ENCODE measurements around the gene IGSF6.
"Not testable (repeated sequence)": the region's sequence is repeated elsewhere in the genome, so short reads cannot be mapped to it uniquely, and the experiment has no call there.

Gene IGSF6

DNA sequence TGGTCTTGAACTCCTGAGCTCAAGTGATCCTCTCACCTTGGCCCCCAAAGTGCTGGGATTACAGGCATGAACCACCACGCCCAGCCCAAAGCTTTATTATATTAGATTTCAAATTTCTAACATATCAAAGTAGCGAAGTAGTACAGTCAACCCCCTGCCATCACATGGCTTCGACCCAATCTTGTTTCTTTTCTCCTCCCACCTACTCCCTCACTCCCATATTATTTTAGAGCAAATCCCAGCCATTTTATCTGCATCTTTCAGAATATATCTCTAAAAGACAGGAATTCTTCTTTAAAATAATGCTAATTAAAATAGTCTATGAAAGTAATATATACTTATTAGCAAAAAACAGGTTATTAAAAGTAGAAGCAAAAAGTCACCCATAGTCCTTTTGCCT is 893 bp downstream of the IGSF6 start:
- DNase-seq: no peak

DNA sequence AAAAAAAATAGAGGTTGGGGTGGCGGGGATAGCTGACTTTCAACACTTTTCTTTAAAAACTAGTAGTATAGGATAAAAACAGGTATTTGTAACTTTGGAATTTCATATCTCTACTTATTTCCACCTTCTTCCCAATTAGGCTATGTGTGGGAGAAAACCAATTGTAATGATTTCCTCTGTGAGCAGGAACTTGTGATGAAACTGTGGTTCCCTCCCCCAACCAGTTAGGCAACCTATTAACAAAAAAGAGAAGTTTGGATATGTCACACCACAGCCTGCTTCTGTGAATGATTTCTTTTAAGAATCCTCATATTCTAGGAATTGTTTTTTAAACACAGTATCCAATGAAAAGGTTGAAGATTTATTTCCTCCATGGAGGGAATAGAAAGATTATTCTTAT is 1.9 kb downstream of the IGSF6 start:
- peak; percentile 86 for DNase-seq

DNA sequence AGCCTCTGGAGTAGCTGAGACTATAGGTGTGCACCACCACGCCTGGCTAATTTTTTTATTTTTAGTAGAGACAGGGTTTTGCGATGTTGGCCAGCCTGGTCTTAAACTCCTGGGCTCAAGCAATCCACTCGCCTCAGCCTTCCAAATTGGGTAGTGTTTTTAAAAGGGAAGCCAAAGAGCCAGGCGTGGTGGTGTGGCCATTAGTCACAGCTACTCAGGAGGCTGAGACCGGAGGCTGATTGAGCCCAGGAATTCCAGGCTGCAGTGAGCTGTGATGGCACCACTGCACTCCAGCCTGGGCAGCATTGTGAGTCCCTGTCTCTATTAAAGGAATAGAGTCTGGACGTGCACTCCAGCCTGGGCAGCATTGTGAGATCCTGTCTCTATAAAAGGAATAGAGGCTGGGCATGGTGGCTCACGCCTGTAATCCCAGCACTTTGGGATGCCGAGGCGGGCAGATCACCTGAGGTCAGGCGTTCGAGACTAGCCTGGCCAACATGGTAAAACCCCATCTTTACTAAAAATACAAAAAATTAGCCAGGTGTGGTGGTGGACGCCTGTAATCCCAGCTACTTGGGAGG is 2.5 kb downstream of the IGSF6 start:
- not testable (repeated sequence) for DNase-seq

DNA sequence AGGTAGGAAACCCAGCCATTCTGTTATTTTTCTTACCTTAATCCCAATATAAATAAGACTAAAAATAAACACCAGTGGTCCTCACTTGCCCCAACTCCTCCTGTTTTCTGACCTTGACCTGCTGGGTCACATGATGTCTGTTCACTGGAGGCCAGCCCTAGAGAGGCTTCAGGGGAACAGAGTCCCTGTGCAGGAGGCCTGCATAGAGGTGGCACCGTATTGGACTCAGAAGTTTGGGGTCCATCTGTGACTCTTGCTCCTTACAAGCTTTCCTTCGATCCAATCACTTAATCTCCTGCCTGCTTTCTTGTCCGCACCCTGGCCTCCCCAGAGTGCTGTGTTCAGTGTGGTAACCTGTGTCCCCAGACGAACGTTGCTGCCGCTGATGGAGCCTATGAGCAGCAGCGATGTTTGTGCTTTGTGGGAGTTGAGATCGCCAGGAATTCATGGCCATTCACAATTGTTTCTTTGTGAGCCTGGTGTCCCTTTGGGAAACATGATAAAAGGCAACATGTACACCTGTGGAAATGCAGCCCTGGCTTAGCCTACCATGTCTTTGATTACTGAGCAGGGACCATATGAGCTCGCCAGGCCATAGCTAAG is 4.7 kb downstream of the IGSF6 start:
- no peak for DNase-seq

DNA sequence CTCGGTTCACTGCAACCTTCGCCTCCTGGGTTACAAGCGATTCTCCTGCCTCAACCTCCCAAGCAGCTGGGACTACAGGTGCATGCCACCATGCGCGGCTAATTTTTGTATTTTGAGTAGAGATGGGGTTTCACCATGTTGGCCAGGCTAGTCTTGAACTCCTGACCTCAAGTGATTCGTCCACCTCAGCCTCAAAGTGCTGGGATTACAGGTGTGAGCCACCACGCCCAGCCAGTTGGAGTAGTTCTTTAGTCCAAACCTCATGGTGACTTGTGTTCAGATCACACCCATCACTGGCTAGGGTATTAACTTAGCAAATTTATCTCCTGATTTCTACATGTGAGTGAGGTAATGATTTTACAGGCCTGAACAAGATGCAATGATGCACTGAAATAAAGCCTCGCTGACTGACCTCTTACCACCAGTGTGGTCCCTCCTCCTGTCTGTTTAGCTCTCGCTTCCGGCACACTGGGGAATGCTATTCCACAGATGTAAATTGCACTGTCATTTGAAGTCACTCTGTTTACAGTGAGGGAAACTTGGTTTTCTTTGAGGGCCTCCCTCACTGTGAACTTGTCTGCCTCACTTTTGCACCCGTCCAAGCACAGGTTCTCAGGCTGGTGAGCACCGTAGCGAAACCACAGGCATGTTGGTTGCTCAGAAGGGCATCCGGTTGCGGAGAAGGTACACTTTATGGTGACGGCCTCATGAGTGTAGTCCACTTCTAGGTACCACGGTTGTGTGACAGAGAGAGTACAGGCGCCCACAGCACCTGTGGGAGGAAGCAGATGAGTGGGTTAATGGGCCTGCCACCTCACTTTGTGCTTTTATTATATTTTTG is 5.5 kb downstream of the IGSF6 start:
- DNase-seq: no peak

DNA sequence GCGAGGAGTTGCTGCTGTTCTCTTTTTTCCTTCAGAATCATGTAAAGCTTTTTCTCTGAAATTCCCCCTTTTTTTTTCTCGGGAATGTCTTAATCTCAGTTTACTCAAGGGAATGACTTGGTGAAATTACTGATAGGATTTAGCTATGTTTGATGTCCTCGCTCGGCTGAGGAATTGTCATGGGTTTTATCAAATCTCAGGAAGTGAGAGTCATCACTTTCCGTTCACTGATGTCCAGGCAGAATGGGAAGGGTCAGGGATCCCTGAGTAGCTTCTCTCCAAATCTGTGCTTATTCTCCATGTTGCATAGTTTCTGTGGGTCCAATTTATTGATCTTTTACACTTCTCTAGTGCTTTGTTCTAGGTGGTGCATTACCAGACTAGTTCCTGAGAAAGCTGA is 6.3 kb downstream of the IGSF6 start:
- DNase-seq: no peak

DNA sequence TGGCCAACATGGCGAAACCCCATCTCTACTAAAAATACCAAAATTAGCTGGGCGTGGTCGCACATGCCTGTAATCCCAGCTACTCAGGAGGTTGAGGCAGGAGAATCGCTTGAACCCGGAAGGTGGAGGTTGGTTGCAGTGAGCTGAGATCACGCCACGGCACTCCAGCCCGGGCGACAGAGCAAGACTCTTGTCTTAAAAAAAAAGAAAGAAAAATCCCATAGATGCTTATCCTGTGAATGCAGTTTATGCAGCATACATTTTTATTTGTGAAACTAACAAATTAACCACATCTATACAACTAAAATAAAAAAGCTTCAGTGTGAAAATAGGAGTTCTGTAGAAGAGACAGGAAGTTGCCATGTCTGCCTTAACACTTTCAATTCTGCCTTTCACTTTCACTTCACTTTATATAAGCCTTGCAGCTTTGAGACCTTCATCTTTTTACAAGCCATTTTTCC is 7.1 kb downstream of the IGSF6 start:
- DNase-seq: peak; percentile 79

DNA sequence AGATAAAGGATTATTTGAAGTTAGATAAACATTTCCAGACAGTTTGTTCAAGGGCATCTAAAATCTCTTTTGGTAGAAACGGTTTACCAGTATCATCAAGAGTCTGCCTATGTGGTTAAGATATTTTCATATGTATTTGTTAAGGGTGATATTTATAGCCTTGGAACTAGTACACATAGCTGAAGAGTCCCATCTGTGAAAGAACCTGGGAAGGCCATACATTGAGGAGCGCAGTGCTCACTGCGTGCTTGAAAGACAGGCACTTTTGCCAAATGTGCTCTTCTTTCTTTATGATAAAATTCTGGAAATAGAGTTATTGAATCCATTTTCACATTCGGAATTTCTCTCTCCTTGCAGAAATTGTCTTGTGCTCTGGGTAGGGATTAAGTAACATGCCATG is 7.7 kb downstream of the IGSF6 start:
- no peak for DNase-seq

DNA sequence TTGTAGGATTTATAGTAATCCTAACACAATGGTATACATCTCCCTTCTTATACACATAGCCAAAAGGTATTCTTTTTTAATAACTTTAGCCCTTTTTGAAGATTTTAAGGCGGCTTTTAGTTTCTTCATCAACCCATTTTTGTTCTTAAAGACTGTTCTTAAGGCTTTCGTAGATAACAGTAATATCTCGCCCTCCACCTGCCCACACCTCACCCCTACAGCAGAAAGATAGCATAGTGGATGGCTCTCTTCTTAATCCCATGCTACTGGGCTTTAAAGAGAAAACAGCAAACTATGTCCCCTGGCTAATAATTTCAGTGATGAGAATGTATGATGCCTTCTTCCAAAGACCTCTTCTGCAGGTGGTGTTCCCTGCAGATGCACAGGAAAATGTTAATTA is 8.6 kb downstream of the IGSF6 start:
- no peak for DNase-seq

DNA sequence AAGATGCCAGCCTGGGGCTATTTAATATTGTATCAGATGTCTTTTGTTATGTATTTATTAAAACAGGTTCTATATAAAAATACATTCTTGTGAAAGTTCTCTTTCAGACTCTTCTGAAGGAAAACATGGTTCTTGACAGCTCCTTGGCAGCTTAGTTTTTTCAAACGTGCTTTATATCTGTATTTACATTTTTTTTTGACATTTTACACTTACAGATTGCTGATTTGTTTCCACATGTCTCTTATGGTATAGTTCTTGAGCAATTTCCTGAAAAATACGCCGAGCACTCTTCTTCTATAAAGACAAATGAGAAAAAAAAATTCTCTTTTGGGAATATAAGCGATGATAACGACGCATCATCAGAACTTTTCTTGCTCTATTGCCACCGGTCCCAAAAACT is 9.5 kb downstream of the IGSF6 start:
- DNase-seq: no peak

DNA sequence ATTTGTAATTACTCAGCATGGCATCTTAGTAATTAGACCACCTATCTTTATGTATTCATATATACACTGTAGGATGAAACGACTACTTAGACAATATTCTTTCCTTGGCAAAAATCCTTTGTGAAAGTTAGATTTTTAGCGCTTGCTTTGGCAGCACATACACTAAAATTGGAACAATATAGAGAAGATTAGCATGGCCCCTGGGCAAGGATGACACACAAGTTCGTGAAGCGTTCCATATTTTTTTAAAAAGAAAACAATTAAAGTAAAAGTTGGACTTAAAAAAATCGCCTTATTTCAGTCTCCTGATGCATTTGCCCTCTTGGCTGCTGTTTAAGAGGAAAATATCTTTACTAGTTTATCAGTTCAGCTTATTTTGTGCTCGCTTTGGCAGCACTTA is 10.5 kb downstream of the IGSF6 start:
- DNase-seq: no peak

DNA sequence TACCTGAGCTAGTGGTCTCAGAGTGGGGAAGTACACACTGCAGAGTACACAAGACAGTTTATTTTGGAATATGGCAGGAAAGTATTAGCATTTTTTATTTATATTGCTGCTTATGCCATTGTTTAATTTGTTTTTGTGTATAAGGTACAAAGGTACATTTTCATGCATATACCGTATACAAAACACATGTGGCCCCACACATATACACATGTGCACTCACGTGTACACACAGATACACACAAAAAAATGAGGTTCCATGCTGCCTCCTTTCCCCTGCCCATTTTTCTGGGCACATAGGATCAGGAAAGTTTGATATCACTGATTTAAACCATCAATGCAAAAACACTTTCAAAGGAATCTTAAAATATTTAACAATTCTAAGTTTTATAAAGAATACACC is 12.9 kb downstream of the IGSF6 start:
- no peak for DNase-seq

DNA sequence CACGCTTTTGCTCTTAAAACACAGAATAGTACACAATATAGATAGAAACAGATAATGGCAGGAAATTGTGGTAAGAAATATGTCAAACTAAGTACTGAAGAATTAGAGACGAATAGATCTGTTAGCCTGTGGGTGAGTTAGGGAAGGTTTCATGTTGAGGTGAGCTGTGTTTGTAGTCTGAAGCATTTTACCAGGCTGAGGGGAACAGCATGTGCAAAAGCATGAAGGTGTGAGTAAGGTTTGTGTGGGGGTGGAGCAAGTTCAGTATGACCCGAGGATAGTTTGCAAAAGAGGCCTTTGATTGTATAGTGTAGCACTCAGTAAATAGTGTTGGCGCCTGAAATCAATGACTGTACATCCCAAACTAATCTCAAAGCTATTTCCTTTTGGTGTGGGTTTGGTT is 13.8 kb downstream of the IGSF6 start:
- DNase-seq: no peak

DNA sequence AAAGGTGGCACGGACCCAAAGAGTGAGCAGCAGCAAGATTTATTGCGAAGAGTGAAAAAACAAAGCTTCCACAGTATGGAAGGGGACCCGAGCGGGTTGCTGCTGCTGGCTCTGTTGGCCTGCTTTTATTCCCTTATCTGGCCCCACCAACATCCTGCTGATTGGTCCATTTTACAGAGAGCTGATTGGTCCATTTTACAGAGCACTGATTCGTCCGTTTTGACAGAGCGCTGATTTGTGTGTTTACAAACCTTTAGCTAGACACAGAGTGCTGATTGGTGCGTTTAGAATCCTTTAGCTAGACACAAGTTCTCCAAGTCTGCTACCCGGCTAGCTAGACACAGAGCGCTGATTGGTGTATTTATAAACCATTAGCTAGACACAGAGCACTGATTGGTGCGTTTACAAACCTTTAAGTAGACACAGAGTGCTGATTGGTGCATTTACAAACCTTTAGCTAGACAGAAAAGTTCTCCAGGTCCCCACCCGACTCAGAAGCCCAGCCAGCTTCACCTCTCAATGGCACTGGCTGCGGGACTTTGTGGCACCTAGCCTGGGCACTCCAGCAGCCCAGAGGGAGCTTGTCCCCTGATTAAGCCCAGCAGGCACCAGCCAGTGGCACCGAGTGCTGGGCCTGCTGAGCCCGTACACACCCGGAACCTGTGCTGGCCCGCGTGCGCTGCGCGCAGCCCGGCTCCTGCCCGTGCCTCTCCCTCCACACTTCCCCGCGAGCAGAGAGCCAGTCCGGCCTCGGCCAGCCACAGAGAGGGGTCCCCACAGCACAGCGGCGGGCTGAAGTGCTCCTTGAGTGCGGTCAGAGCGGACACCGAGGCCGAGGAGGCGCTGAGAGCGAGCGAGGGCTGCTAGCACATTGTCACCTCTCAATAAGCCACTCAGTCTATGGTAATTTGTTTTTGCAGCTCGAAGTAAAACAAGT is 15.1 kb downstream of the IGSF6 start:
- DNase-seq: no peak

DNA sequence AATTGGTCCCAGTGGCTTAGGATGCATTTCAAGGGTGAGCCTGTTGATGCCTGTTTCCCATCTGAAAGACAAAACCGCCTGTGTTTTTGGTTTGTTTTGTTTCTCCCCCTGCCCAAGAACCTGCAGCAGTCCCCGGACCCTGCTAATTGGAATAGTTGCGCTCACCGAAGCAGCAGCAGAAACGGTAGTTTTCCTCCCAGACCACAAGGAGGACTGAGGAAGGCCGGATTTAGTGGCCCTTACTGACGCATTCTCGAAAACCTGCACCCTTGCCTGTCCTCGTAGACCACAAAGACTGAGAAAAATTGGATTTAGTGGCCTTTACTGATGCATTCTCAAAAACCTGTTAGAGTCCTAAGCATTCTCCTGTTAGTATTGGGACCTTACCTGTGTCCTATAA is 16.7 kb downstream of the IGSF6 start:
- DNase-seq: not testable (repeated sequence)

DNA sequence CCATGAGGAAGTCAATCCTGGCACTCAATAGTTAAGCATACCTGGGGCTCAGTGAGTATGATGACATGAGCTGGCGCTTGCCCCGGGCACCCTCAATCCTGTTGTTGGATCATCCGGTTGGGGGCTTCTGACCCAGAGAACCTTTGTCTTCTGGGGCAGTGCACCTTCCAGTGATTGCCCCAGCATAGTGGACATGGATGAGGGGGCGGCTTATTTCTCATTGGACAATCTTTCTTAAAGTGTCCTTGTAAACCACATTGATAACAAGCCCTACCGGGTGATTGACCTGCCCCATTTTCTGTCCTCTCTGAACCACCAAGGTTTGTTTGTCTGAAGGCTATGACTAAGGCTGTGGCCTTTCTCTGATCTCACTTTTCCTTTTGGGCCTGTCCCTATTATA is 18.2 kb downstream of the IGSF6 start:
- DNase-seq: no peak

DNA sequence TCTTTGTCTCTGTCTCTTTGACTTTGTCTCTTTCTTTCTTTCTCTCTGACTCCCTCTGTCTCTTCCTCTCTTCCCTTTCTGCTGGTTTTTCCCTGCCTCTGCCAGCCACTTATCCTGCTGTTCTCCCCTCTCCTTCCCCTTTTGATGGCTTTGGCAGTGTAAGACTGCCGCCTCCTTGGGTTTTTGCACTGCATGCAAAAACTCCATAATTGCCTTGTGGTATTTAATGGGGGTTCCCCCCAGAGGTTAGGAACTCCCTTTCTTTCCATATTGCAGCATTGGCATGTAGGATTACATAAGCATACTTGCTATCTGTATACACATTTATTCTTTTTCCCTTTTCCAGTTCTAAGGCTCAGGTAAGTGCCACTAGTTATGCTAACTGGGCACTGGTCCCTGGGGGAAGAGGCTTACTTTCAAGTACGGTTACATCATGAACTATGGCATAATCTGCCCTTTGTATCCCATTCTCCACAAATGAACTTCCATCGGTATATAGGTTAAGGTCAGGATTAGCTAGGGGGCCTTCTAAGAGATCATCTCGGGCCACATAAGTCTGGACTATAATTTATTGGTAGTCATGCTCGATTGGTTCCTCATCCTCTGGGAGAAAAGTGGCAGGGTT is 20.3 kb downstream of the IGSF6 start:
- DNase-seq: not testable (repeated sequence)

DNA sequence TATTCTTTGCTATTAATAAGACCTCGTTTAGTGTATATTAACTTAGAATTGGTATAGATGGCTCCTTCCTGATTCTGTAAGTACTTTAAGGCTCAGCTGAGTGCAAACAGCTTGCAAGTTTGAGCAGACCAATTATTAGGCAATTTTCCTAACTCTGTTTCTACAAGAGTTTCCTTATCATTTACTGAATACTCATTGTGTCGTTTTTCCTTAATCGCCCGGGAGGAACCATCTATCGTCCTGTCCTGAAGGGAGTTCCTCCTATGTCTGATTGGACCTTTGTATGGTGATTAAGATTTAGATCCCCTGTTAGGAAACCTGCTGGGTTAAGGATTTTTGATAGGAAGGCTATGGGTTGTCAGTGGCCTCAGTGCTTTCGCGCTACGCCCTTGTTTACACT is 21.0 kb downstream of the IGSF6 start:
- DNase-seq: not testable (repeated sequence)

DNA sequence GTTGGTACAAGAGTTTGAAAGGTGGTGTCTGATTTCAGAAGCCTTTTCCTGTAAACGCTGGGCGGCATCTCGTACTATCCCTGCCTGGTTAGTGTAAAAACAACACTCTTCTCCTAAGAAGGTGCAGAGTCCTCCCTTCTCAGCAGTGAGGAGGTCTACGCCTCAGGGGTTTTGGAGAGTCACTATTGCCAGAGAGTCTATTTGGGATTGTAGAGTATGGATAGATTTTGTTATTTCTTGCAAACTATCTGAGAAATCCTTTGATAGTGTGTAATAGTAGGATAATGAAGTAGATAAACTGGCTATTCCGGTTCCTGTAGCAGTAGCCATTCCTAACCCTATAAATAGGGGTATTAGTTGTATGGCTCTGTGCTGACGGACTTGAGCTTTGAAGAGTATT is 21.5 kb downstream of the IGSF6 start:
- DNase-seq: not testable (repeated sequence)

DNA sequence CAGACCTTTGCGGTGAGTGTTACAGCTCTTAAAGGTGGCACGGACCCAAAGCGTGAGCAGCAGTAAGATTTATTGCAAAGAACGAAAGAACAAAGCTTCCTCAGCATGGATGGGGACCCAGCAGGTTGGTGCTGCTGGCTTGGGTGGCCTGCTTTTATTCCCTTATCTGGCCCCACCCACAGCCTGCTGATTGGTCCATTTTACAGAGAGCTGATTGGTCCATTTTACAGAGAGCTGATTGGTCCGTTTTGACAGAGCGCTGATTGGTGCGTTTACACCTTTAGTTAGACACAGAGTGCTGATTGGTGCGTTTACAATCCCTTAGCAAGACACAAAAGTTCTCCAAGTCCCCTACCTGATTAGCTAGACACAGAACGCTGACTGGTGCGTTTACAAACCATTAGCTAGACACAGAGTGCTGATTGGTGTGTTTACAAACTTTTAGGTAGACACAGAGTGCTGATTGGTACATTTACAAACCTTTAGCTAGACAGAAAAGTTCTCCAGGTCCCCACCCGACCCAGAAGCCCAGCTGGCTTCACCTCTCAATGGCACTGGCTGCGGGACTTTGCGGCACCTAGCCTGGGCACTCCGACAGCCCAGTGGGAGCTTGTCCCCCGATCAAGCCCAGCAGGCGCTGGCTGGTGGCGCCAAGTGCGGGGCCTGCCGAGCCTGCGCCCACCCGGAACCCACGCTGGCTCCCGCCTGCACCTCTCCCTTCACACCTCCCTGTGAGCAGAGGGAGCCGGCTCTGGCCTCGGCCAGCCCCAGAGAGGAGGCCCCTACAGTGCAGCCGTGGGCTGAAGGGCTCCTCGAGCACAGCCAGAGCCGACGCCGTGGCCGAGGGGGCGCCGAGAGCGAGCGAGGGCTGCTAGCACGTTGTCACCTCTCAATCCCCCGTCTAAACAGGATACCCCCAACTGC is 22.5 kb downstream of the IGSF6 start:
- DNase-seq: not testable (repeated sequence)

DNA sequence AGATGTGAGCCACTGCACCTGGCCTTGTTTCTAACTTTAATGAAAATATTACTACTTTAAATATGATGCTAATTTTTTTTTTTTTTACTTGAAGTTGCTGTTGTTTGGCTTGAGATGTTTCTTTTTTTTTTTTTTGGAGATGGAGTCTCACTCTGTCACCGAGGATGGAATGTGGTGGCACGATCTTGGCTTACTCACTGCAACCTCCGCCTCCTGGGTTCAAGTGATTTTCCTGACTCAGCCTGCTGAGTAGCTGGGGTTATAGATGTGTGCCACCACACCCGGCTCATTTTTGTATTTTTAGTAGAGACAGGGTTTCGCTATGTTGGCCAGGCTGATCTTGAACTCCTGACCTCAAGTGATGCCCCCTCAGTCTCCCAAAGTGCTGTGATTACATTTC is 23.6 kb downstream of the IGSF6 start:
- DNase-seq: no peak
